GM19395 (cell line): ENCODE results near the gene UPK3BL1.
"Not testable (repeated sequence)": the region's sequence is repeated elsewhere in the genome, so short reads cannot be mapped to it uniquely, and the experiment has no call there.

Experiments
- ATAC-seq: cut with Tn5 transposase; IDR thresholded peaks from one replicate; pipeline ENCODE4 v1.9.1; 2021; ENCODE audit warnings: mild to moderate bottlenecking, moderate library complexity; ENCODE audit not compliant: unreplicated experiment

The UPK3BL1 gene, protein sequence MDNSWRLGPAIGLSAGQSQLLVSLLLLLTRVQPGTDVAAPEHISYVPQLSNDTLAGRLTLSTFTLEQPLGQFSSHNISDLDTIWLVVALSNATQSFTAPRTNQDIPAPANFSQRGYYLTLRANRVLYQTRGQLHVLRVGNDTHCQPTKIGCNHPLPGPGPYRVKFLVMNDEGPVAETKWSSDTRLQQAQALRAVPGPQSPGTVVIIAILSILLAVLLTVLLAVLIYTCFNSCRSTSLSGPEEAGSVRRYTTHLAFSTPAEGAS

DNA sequence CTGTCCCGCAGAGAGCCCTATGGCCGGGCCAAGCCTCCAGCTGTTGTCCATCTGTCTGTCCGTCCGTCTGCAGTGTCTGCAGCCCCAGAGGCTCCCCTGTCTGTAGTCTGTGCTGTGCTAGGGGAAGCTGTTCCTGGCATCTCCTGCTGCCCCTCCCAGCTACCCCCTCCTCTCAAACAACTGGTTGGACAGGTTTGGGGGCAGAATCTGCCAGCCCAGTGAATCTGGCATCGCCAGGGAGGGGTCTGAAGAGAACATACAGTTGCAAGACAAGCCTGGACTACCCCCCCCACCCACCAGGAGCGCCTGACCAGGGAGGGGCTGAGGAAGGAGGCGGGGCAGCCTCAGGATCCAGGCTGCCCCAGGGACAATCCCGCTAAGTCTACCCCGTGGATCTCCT lies at the start of gene UPK3BL1:
Gene UPK3BL1 (minus strand): TSS at position 101 of the 400 bp plus-strand sequence. CDS start 50 bp downstream, at position 51.
- ATAC-seq, result not testable (repeated sequence)

DNA sequence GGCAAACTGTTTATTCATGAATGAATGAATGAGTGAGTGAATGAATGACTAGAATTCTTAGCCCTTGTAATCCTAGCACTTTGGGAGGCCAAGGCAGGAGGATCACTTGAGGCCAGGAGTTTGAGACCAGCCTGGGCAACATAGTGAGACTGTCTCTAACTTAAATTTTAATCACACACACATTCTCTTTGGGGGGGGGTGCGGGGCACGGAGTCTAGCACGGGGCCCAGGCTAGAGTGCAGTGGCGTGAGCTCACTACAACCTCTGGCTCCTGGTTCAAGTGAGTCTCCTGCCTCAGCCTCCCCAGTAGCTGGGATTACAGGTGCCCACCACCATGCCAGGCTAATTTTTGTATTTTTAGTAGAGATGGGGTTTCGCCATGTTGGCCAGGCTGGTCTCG lies 48.0 kb upstream of the UPK3BL1 start:
- ATAC-seq, result not testable (repeated sequence)

DNA sequence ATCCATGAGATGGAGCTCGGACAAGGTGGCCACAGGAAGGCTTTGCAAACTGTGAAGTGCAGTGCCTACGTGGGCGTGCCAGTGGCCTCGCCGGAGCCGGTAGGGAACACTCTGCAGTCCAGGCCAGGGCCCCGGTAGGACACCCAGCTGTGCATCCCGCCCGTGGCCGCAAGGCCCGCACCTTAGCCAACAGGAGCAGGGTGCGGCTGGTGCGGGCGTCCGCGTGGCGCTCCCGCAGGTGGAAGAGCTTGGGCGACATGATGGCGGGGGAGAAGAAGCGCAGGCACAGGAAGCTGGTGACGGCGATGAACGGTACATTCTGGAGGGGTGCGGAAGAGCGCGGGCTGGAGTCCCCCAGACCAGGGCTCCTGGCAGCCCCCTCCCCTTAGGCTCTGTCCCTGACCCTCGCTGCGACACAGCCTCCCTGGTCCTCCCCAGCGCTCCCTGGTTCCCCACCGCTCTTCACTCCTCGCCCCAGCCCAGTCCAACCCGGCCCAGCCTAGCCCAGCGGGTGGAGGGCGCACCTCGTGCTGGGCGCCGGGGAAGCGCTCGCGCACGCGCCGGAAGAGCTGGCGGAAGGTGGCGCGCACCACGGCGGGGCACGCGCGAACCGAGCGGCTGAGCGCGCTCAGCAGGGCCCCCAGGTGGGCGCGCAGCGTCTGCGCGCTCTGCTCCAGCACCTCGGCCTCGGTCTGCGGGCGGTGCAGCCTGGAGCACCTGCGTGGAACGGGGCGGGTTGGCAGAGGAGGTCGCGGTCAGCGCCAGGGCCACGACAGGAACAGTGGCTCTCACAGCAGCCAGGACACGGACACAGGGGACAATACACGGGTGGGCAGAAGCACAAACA lies 47.1 kb upstream of the UPK3BL1 start:
- not testable (repeated sequence) for ATAC-seq

DNA sequence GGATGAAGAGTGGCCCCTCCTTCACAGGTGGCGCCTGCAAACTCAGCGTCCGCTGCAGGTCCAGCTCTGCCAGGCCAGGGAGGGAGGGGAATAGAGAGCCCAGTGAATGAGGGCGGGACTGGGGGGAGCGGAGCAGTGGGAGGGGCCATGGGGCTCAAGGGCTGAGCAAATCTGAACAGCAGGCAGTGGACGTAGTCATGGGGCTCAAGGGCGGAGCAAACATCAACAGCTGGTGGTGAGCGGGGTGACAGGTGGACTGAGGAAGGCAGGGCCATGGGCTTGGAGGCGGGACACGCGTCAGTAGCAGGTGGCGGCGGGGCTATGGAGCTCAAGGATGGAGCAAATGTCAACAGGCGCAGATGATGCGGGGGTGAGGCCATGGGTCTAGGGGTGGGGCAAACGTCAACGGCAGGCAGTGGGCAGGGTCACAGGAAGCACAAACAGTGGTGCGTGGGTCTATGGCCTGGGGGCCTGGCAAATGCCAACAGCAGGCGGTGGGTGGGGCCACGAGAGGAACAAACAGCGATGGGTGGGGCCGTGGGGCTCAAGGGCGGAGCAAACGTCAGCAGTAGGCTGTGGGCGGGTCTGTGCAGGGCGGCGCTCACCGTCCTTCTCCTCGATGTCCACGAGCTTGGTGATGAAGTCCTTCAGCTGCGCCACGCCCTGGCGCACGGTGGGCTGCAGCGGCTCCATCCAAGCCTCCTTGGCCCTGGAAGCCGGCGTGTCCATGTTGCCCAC lies 45.9 kb upstream of the UPK3BL1 start:
- ATAC-seq, result peak; percentile 82

DNA sequence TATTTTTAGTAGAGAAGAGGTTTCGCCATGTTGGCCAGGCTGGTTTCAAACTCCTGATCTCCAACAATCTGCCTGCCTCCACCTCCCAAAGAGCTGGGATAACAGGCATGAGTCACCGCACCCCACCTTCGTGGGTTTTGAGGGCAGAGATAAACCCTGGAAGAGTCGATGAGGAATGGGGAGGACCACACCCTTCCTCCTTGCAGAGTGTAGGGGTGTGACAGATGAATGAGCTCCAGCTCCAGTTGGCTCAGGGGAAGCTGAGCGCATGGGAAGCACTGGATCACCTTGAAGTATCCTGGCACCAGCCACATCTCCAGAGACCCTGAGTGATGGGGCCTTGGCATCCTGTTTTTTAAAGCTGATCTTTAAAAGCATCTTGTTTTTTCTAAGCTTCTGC lies 40.0 kb upstream of the UPK3BL1 start:
- not testable (repeated sequence) for ATAC-seq

DNA sequence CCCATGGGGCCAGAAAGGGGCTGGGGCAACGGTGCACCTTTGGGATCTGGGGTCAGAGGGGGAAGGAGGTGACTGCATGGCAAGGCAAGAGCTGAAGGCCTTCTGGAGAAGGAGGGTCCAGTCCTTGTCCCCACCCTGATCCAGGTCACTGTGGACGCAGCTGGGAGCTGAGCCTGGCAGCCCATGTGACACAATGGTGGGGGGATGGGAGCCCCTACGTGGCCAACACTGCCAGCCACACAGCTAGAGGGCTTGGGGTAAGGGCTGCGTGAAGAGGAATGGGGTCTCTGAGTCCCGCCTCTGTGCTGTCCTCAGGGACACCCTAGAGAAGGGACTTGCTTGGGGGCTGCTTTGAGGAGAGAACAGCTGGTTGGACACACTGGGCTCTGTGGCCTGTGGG lies 38.2 kb upstream of the UPK3BL1 start:
- not testable (repeated sequence) for ATAC-seq

DNA sequence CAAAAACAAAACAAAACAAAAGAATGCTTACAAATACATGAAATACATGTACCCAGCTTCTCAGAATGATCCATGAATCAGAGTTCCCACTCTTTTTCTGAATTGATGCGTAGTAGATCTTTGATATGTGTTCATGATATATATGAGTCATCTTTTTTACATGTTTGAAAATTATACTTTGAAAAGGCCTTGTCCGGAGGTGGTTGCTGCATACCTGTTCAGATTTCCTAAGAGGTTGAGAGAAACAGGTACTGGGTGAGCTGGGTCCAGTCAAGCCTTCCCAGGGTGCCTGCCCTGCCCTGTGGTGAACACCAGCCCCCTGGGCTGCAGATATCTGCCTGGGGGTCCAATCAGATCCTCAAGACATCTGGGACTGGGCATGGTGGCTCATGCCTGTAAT lies 33.0 kb upstream of the UPK3BL1 start:
- ATAC-seq, result not testable (repeated sequence)

DNA sequence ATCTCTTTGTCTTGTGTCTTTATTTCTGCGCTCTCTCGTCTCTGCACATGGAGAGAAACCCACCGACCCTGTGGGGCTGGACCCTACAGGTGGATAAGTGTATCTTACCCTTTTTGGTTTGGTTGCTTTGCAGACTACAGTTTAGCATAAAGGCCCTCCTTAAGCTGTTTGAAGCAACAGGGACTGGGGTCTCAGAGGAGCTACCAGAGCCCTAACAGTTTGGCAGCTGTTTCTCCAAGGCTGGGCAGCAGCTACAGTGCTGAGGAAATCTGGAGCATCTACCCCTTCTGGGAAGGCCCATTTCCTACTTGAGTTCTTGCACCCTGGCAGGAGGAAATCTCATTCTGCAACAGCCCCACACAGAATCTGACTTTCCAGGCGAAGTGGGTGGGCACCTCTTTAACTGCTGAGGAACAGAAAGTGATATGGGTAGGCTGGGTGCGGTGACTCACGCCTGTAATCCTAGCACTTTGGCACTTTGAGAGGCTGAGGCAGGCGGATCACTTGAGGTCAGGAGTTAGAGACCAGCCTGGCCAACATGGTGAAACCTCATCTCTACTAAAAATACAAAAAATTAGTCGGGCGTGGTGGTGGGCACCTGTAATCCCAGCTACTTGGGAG lies 31.0 kb upstream of the UPK3BL1 start:
- ATAC-seq, result not testable (repeated sequence)

DNA sequence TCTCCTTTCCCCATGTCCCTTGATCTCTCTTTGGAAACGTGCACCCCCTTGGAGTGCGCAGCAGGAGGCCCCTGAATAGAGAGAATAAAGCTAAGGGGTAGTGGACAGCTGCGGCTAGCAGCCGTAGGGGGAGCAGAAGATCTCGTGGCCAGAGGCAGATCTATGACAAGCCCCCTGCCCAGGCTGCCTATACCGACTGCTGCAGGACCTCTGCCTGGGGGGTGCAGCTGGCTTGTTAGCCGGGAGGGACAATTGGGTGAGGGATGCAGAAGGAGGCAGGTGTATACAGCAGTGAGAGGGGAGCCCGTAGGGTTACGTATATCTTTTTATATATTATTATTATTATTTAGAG lies 29.3 kb upstream of the UPK3BL1 start:
- ATAC-seq, result peak; percentile 43

DNA sequence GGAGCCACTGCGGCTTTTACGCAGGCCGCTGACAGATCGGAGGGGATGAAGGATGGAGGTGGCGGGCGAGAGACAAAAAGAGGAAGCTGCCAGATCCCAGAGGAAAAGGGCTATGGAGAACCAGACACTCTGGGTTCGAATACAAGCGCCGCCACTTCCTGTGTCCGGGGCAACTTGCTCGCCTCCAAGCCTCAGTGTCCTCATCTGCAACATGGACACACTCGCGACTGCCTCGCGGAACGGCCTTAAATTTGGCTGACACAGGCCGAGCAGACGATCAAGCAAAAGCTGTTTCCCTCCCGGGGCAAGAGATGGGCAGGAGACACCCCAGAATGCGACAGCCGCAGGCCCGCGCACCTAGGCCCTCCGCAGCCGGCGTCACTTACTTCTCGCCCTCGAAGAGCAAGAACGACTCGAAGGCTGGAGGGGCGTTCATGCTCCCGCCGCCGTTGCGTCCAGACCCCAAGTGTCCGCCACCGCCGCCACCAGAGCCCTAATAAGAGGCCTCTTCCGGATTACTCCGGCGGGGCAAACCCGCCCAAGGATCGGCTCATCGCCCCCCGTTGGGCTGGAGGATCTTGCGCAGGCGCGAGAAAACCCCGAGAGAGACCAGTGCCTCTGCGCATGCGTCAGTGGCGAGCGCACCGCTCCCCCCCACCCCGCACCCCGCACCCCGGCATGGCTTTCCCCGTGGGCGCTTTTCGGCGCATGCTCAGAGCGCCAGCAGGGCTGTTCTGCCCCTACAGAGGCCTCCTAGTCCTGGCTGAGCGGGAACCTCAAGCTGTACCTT lies 28.8 kb upstream of the UPK3BL1 start, which contains the start of gene POLR2J2:
Gene POLR2J2 (minus strand): TSS at position 498 of the 790 bp plus-strand sequence. CDS start 62 bp downstream, at position 436.
- ATAC-seq, result peak; percentile 79

DNA sequence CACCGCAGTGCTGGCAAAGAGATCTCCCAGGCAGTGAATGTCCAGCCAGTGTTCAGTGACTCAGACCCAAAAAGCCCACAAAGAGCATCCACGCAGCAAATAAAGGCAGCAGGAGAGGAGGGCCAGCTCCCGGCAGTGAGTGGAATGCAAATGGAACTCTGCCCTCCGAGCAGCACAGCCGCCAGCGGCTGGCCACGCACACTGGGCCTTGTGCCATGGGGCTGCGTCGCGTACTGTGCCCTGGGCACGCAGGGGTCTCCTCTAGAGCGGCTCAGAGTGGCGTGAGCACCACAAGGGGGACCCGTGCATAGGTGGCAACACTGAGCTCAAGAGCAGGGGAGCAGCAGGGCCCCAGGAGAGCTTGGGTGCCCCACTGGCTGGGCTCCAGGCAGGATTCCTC lies 24.9 kb upstream of the UPK3BL1 start:
- ATAC-seq, result not testable (repeated sequence)

DNA sequence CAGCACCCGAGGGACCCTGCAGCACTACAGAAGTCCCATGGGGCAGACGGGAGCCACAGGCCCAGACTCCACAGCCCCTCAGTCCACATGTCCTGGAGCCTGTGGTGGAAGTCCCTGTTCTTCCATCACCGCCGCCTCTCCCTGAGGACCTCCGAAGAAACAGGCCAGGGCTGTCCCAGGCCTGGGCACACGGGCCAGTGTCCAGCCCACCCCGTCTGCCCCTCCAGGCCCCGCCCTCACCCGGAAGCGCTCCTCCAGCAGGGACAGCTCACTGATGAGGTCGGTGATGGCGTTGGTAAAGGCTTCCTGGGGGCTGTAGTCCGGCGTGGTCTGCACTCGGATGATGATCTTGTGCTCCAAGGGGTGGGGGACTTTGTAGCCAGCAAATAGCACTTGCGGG lies 24.3 kb upstream of the UPK3BL1 start:
- ATAC-seq, result not testable (repeated sequence)

DNA sequence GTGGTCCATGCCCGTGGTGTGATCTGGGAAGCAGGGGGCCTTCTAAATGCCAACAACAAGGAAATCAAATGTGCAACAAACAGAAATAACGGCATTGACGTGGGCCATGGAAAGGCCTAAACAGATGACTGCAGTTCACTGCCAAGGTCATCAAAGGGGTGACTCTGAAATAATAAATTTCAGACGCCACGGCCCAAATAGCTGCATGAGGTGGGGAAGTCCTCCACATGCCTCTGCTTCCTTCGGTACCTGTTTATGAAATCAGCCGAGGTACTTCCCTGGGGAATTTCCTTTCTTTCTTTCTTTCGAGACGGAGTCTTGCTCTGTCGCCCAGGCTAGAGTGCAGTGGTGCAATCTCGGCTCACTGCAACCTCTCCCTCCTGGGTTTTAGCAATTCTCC lies 22.2 kb upstream of the UPK3BL1 start:
- ATAC-seq, result not testable (repeated sequence)

DNA sequence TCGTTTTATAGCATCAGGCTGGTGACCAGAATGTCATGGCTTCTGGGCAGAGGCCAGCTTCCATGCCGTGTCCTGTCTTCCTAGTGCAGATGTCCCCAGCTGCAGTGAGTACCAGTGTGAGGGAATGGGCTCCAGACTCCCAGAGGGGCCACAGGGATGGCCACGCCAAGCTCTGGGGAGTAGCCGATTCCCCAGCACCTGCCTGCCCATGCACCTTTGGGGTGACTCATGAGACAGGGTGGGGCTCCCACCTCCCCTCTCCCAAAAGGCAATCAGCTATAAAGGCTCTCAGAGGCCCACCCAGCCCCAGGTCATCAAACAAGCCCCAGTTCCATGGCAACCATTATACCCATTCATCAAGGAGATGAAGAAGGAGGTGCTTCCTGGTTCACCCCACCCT lies 7.3 kb upstream of the UPK3BL1 start, which contains the start of gene SPDYE2B:
Gene SPDYE2B (plus strand): TSS at position 396 of the 400 bp plus-strand sequence. CDS start 2,030 bp downstream, outside the sequence.
- ATAC-seq, result not testable (repeated sequence)

DNA sequence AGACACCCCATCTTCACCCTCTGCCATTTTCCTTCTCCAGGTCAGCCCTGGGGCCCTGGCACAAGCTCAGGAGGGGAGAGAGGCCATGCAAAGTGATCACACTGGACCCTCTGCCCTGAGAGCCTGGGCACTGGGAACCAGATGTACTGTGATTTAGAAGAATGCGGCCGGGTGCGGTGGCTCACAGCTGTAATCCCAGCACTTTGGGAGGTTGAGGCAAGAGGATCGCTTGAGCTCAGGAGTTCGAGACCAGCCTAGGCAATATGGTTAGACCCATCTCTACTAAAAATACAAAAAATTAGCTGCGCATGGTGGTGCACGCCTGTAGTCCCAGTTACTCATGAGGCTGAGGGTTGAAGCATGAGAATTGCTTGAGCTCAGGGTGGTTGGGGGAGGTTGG lies 5.2 kb upstream of the UPK3BL1 start:
- ATAC-seq, result not testable (repeated sequence)

DNA sequence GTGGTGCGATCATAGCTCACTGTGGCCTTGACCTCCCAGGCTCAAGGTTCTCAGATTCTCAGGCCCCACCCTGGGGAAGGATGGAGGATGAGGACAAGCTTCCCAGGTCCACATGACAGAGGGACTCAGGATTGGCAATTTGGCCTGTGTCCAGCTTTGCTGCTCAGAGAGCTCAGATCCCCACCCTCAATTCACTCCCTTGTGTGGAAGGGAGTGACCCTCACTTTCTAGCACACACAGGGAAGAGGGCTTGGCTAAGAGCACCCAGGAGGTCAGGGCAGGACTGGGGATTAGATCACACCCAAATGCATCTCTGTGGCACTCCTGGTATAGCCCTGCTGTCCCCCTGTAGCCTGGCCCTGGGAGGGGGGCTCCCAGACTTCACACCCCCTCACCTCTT lies 813 bp upstream of the UPK3BL1 start:
- ATAC-seq, result not testable (repeated sequence)

DNA sequence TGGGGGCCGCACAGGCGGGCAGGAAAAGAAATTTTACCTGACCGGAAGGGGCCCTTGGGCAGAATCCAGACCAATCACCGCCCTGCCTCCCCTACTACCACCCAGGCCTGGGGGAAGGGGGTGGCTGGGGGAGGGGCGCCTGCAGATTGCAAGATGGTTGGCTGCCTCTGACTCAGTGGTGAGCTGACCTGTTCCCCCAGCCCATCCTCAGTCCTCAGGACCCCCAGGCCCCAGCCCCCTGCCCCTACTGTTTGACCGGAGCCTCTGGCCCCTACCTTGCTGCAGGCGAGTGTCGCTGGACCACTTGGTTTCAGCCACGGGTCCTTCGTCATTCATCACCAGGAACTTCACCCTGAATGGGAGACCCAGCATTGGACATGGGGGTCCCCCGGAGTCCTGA lies 3.7 kb downstream of the UPK3BL1 start:
- ATAC-seq, result not testable (repeated sequence)

DNA sequence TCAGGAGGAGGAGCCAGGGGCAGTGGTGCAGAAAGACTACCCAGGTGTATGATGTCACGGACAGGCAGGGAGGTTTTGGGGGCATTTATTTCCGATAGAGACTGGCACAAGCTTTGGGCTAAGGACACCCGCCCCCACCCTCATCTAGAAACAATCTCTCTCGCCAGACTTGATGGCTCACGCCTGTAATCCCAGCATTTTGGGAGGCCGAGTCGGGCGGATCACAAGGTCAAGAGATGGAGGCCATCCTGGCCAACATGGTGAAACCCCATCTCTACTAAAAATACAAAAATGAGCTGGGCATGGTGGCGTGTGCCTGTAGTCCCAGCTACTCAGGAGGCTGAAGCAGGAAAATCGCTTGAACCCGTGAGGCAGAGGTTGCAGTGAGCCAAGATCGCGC lies 5.6 kb downstream of the UPK3BL1 start:
- ATAC-seq, result not testable (repeated sequence)

DNA sequence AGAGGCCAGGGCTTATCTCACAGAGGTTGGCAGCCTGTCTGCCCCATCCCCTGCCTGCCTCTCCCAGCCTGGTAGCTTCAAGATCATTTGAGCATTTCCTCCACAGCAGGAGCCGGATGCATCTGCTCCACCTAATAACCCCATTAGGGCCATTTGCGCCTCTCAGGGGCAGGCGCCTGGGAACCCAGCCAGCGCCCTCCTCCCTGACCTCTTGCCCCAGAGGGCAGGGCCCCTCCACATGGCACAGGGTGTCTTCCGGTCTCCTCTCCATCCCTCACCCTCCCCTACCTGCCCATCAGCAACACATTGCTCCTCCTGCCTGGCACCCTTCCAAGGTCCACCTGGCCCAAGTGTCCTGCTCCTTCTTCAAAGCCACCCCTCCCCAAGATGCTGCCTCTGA lies 7.2 kb downstream of the UPK3BL1 start:
- ATAC-seq, result not testable (repeated sequence)

DNA sequence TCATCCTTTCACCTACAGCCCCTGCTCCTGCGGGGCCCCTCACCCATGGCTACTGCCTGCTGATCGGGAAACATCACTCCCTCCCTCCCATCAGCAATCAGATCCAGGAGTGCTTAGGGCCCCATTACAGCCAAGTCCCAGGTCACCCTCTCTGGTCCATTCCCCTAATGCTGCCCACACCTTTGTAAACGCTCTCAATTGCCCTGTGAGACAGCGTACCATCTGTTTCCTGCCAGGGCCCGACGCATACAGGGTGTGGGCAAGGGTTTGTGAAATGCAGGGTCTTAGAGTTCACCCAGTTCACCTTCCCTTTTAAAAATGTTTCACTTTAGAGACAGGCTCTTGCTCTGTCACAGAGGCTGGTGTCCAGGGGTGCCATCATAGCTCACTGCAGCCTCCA lies 8.3 kb downstream of the UPK3BL1 start:
- not testable (repeated sequence) for ATAC-seq
